Measurements from ENCODE around the gene FAM171A1. TPM values are rescaled to one million over a fixed set of nuclear protein-coding genes. Genes with fewer than 3 reads are reported as not detected.

FAM171A1 gene
- total and polyA plus RNA-seq, 5 donors from 2014 or later: 2.4 to 4.8 (median 4.5) TPM

DNA sequence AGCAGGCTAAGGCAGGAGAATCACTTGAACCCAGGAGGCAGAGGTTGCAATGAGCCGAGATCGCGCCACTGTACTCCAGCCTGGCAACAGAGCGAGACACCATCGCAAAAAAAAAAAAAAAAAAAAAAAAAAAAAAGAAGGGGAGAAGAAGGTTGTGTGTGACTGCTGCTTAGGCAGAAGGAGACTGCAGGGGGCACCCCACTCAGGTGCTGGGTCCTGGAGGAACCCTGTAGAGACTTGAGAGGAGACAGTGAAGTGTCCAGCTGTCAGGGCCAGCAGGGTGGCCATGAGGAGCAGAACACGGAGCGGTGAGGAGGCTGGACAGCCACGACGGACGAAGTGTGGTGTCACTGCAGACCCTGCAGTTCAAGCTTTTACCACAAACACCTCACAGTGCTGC lies 103.6 kb downstream of the FAM171A1 start:
- Histone ChIP-seq H3K27me3 (ENCODE audit: control insufficient read depth, insufficient read depth, low read length) (peaks cover 4% of the 10 kb centered on the region), H3K27ac (ENCODE audit: insufficient read depth, low read length, poor library complexity, severe bottlenecking) (no peak overlapping the region), H3K4me1 (ENCODE audit: control insufficient read depth, insufficient read depth, low read length, poor library complexity, severe bottlenecking) (no peaks in the 10 kb centered on the region), H3K9me3 (ENCODE audit: control insufficient read depth in 2 of 2, low read length in 2 of 2) (no peaks in the 10 kb centered on the region), H3K4me3 (ENCODE audit: low read depth, low read length) (no peak overlapping the region), H3K36me3 (ENCODE audit: control insufficient read depth, insufficient read depth, low read length) (no peaks in the 10 kb centered on the region)
- Mint-ChIP-seq H3K4me3 (no peak overlapping the region), H3K36me3 (peaks cover 7% of the 10 kb centered on the region), H3K27ac (no peak overlapping the region), H3K9me3 (peaks cover 0 to 6% (median 1%) of the 10 kb centered on the region in 7 donors), H3K27me3 (peaks cover 11% of the 10 kb centered on the region), H3K4me1 (no peaks in the 10 kb centered on the region)
- DNase-seq: no peak
- no peak for ATAC-seq (ENCODE audit: low read depth in 2 of 2)

- Histone ChIP-seq H3K27me3 (ENCODE audit: control insufficient read depth, insufficient read depth, low read length) (peaks cover 4% of the 10 kb centered on the region), H3K4me3 (ENCODE audit: low read depth, low read length) (no peak overlapping the region), H3K9me3 (ENCODE audit: control insufficient read depth in 2 of 2, low read length in 2 of 2) (no peaks in the 10 kb centered on the region), H3K4me1 (ENCODE audit: control insufficient read depth, insufficient read depth, low read length, poor library complexity, severe bottlenecking) (no peaks in the 10 kb centered on the region), H3K36me3 (ENCODE audit: control insufficient read depth, insufficient read depth, low read length) (no peaks in the 10 kb centered on the region), H3K27ac (ENCODE audit: insufficient read depth, low read length, poor library complexity, severe bottlenecking) (no peak overlapping the region)
- Mint-ChIP-seq H3K9me3 (peaks cover 0 to 6% (median 1%) of the 10 kb centered on the region in 7 donors), H3K27ac (no peak overlapping the region), H3K4me3 (no peak overlapping the region), H3K4me1 (no peaks in the 10 kb centered on the region), H3K27me3 (peaks cover 11% of the 10 kb centered on the region), H3K36me3 (peaks cover 6% of the 10 kb centered on the region)
- ATAC-seq (ENCODE audit: low read depth in 2 of 2) (no peak), DNase-seq (no peak)
Observed at GRCh38 chr10:15266117-15266516, 105.0 kb downstream of the FAM171A1 start.

DNA sequence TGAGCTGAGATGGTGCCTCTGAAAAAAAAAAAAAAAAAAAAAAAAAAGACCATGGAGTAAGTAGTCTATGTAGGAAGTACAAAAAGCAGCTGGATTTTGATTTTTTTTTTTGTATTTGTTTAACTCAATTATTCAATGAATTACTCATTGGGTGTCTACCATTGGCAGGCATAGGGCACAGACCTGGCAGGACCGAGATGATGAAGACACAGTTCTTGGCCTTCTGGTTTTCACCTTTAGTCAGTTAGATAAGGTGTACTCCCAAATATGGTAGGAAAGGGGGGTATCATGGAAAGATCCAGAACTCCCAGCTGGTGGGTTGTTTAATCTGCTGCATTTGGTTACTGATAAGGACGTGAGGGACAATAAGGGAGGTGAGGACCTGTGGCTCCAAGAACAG lies 105.5 kb downstream of the FAM171A1 start:
- ATAC-seq (ENCODE audit: low read depth in 2 of 2) (no peak), DNase-seq (no peak)
- H3K9me3 Mint-ChIP-seq: peaks cover 0 to 6% (median 1%) of the 10 kb centered on the region in 7 donors
- no peak overlapping the region for H3K27ac Mint-ChIP-seq
- no peaks in the 10 kb centered on the region for H3K36me3 ChIP-seq (ENCODE audit: control insufficient read depth, insufficient read depth, low read length)
- no peak overlapping the region for H3K4me3 Mint-ChIP-seq
- H3K4me1 Mint-ChIP-seq: no peaks in the 10 kb centered on the region
- H3K27ac ChIP-seq (ENCODE audit: insufficient read depth, low read length, poor library complexity, severe bottlenecking): no peak overlapping the region
- H3K27me3 Mint-ChIP-seq: peaks cover 11% of the 10 kb centered on the region
- no peaks in the 10 kb centered on the region for H3K9me3 ChIP-seq (ENCODE audit: control insufficient read depth in 2 of 2, low read length in 2 of 2)
- H3K4me3 ChIP-seq (ENCODE audit: low read depth, low read length): no peak overlapping the region
- peaks cover 4% of the 10 kb centered on the region for H3K27me3 ChIP-seq (ENCODE audit: control insufficient read depth, insufficient read depth, low read length)
- H3K4me1 ChIP-seq (ENCODE audit: control insufficient read depth, insufficient read depth, low read length, poor library complexity, severe bottlenecking): no peaks in the 10 kb centered on the region
- H3K36me3 Mint-ChIP-seq: peaks cover 6% of the 10 kb centered on the region

GRCh38 chr10:15265056-15265455 lies 106.0 kb downstream of the FAM171A1 start:
- Histone ChIP-seq H3K36me3 (ENCODE audit: control insufficient read depth, insufficient read depth, low read length) (no peaks in the 10 kb centered on the region), H3K9me3 (ENCODE audit: control insufficient read depth in 2 of 2, low read length in 2 of 2) (no peaks in the 10 kb centered on the region), H3K4me3 (ENCODE audit: low read depth, low read length) (no peak overlapping the region), H3K27me3 (ENCODE audit: control insufficient read depth, insufficient read depth, low read length) (peaks cover 4% of the 10 kb centered on the region), H3K4me1 (ENCODE audit: control insufficient read depth, insufficient read depth, low read length, poor library complexity, severe bottlenecking) (no peaks in the 10 kb centered on the region), H3K27ac (ENCODE audit: insufficient read depth, low read length, poor library complexity, severe bottlenecking) (no peak overlapping the region)
- DNase-seq (no peak), ATAC-seq (ENCODE audit: low read depth in 2 of 2) (no peak)
- no peak overlapping the region for H3K27ac Mint-ChIP-seq
- no peaks in the 10 kb centered on the region for H3K4me1 Mint-ChIP-seq
- H3K9me3 Mint-ChIP-seq: peaks cover 0 to 6% (median 1%) of the 10 kb centered on the region in 7 donors
- peaks cover 6% of the 10 kb centered on the region for H3K36me3 Mint-ChIP-seq
- H3K27me3 Mint-ChIP-seq: peaks cover 11% of the 10 kb centered on the region
- H3K4me3 Mint-ChIP-seq: no peak overlapping the region

GRCh38 chr10:15263657-15264323 lies 107.3 kb downstream of the FAM171A1 start:
- Histone ChIP-seq H3K36me3 (ENCODE audit: control insufficient read depth, insufficient read depth, low read length) (no peaks in the 10 kb centered on the region), H3K4me3 (ENCODE audit: low read depth, low read length) (no peak overlapping the region), H3K9me3 (ENCODE audit: control insufficient read depth in 2 of 2, low read length in 2 of 2) (no peaks in the 10 kb centered on the region), H3K27ac (ENCODE audit: insufficient read depth, low read length, poor library complexity, severe bottlenecking) (no peak overlapping the region), H3K4me1 (ENCODE audit: control insufficient read depth, insufficient read depth, low read length, poor library complexity, severe bottlenecking) (no peaks in the 10 kb centered on the region), H3K27me3 (ENCODE audit: control insufficient read depth, insufficient read depth, low read length) (peaks cover 11% of the 10 kb centered on the region)
- H3K27me3 Mint-ChIP-seq: peaks cover 5% of the 10 kb centered on the region
- no peak for ATAC-seq (ENCODE audit: low read depth in 2 of 2)
- no peaks in the 10 kb centered on the region for H3K4me1 Mint-ChIP-seq
- H3K36me3 Mint-ChIP-seq: peaks cover 3% of the 10 kb centered on the region
- H3K9me3 Mint-ChIP-seq: peaks cover 0 to 2% (median 0%) of the 10 kb centered on the region in 7 donors
- no peak overlapping the region for H3K27ac Mint-ChIP-seq
- H3K4me3 Mint-ChIP-seq: no peak overlapping the region
- DNase-seq: no peak

- Histone ChIP-seq H3K4me1 (ENCODE audit: control insufficient read depth, insufficient read depth, low read length, poor library complexity, severe bottlenecking) (no peaks in the 10 kb centered on the region), H3K27ac (ENCODE audit: insufficient read depth, low read length, poor library complexity, severe bottlenecking) (no peak overlapping the region), H3K36me3 (ENCODE audit: control insufficient read depth, insufficient read depth, low read length) (no peaks in the 10 kb centered on the region), H3K9me3 (ENCODE audit: control insufficient read depth in 2 of 2, low read length in 2 of 2) (no peaks in the 10 kb centered on the region), H3K27me3 (ENCODE audit: control insufficient read depth, insufficient read depth, low read length) (peaks cover 17% of the 10 kb centered on the region), H3K4me3 (ENCODE audit: low read depth, low read length) (no peak overlapping the region)
- Mint-ChIP-seq H3K9me3 (no peaks in the 10 kb centered on the region), H3K4me1 (no peaks in the 10 kb centered on the region), H3K27ac (no peak overlapping the region), H3K4me3 (no peak overlapping the region), H3K36me3 (no peaks in the 10 kb centered on the region), H3K27me3 (peaks cover 5% of the 10 kb centered on the region)
- no peak for DNase-seq
- no peak for ATAC-seq (ENCODE audit: low read depth in 2 of 2)
Observed at GRCh38 chr10:15262036-15262713, 108.9 kb downstream of the FAM171A1 start.

DNA sequence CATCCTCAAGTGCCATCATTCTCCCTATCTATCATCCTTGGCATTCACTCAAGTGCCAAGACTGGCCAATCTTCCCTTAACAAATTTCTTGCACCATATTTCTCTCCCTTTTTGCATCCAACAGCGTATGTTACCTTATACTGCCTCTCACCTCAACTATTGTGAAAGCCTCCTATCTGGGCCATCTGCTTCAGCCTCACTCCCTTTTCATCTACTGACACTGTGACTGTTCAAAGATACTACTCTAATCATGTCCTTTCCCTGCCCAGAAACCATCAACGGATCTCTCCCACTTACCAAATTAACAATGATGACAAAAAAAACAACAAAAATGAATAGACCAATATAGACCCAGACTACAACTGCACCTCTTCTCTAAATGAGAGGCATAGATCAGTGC lies 112.0 kb downstream of the FAM171A1 start:
- Histone ChIP-seq H3K9me3 (ENCODE audit: control insufficient read depth in 2 of 2, low read length in 2 of 2) (no peaks in the 10 kb centered on the region), H3K27ac (ENCODE audit: insufficient read depth, low read length, poor library complexity, severe bottlenecking) (no peak overlapping the region), H3K27me3 (ENCODE audit: control insufficient read depth, insufficient read depth, low read length) (peaks cover 15% of the 10 kb centered on the region), H3K4me3 (ENCODE audit: low read depth, low read length) (no peak overlapping the region), H3K36me3 (ENCODE audit: control insufficient read depth, insufficient read depth, low read length) (no peaks in the 10 kb centered on the region), H3K4me1 (ENCODE audit: control insufficient read depth, insufficient read depth, low read length, poor library complexity, severe bottlenecking) (peaks cover 10% of the 10 kb centered on the region)
- Mint-ChIP-seq H3K9me3 (no peaks in the 10 kb centered on the region), H3K4me3 (no peak overlapping the region), H3K4me1 (peaks cover 5 to 12% (median 8%) of the 10 kb centered on the region in 4 donors), H3K27me3 (peaks cover 5% of the 10 kb centered on the region), H3K36me3 (peaks cover 4% of the 10 kb centered on the region), H3K27ac (no peak overlapping the region)
- no peak for DNase-seq
- ATAC-seq (ENCODE audit: low read depth in 2 of 2): no peak

- Histone ChIP-seq H3K36me3 (ENCODE audit: control insufficient read depth, insufficient read depth, low read length) (no peaks in the 10 kb centered on the region), H3K9me3 (ENCODE audit: control insufficient read depth in 2 of 2, low read length in 2 of 2) (no peaks in the 10 kb centered on the region), H3K27ac (ENCODE audit: insufficient read depth, low read length, poor library complexity, severe bottlenecking) (no peak overlapping the region), H3K4me1 (ENCODE audit: control insufficient read depth, insufficient read depth, low read length, poor library complexity, severe bottlenecking) (peaks cover 14% of the 10 kb centered on the region), H3K4me3 (ENCODE audit: low read depth, low read length) (no peak overlapping the region), H3K27me3 (ENCODE audit: control insufficient read depth, insufficient read depth, low read length) (peaks cover 13% of the 10 kb centered on the region)
- H3K9me3 Mint-ChIP-seq: no peaks in the 10 kb centered on the region
- H3K36me3 Mint-ChIP-seq: peaks cover 4% of the 10 kb centered on the region
- no peak overlapping the region for H3K27ac Mint-ChIP-seq
- ATAC-seq (ENCODE audit: low read depth in 2 of 2): no peak
- no peak overlapping the region for H3K4me3 Mint-ChIP-seq
- peaks cover 8 to 20% (median 10%) of the 10 kb centered on the region in 4 donors for H3K4me1 Mint-ChIP-seq
- peaks cover 5% of the 10 kb centered on the region for H3K27me3 Mint-ChIP-seq
- no peak for DNase-seq
Observed at GRCh38 chr10:15258255-15258654, 112.8 kb downstream of the FAM171A1 start.
